HG03342 (cell line): ENCODE results near the gene OR2V1.

ENCODE experiments used
- ATAC-seq: cut with Tn5 transposase; IDR thresholded peaks from one replicate; pipeline ENCODE4 v1.9.1; 2021; ENCODE audit warnings: mild to moderate bottlenecking, moderate library complexity; ENCODE audit not compliant: unreplicated experiment

The OR2V1 gene

GRCh38 chr5:181084621-181085195 lies 46.3 kb downstream of the OR2V1 start:
- no peak for ATAC-seq

- no peak for ATAC-seq
Observed at GRCh38 chr5:181081989-181082388, 49.0 kb downstream of the OR2V1 start.

- ATAC-seq: no peak
Observed at GRCh38 chr5:181076920-181077319, 54.0 kb downstream of the OR2V1 start.
